Keratinocyte (primary cell): ENCODE measurements around the gene ING5.
"Not testable (repeated sequence)": the region's sequence is repeated elsewhere in the genome, so short reads cannot be mapped to it uniquely, and the experiment has no call there.

Experiments used
- EZH2 ChIP-seq: IDR thresholded peaks from one replicate; pipeline ENCODE4 v1.6.1; 2012; ENCODE audit warnings: inconsistent platforms, mild to moderate bottlenecking, low read length, moderate library complexity
- TF ChIP-seq, protein P1 (sequence below), 3 experiments: IDR thresholded peaks in 1 of 3; conservative IDR thresholded peaks in 1 of 3; optimal IDR thresholded peaks in 1 of 3; 2 replicates in 2 of 3; 3 replicates in 1 of 3; pipeline versions ENCODE3 to v1.5.1; 2011; ENCODE audit warnings: low read length in 3 of 3, mild to moderate bottlenecking in 3 of 3, moderate library complexity in 2 of 3, control low read depth in 1 of 3, inconsistent platforms in 1 of 3; ENCODE audit not compliant: insufficient read depth in 2 of 3; ENCODE audit errors: extremely low read depth in 1 of 3

DNA sequence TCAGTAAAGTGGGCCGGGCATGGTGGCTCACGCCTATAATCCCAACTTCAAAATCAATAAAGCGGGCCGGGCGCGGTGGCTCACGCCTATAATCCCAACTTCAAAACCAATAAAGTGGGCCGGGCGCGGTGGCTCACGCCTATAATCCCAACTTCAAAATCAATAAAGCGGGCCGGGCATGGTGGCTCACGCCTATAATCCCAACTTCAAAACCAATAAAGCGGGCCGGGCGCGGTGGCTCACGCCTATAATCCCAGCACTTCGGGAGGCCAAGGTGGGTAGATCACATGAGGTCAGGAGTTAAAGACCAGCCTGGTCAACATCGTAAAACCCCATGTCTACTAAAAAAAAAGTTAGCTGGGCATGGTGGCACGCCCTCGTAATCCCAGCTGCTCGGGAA is 39.1 kb upstream of the ING5 start:
- TF ChIP-seq, protein P1, sequence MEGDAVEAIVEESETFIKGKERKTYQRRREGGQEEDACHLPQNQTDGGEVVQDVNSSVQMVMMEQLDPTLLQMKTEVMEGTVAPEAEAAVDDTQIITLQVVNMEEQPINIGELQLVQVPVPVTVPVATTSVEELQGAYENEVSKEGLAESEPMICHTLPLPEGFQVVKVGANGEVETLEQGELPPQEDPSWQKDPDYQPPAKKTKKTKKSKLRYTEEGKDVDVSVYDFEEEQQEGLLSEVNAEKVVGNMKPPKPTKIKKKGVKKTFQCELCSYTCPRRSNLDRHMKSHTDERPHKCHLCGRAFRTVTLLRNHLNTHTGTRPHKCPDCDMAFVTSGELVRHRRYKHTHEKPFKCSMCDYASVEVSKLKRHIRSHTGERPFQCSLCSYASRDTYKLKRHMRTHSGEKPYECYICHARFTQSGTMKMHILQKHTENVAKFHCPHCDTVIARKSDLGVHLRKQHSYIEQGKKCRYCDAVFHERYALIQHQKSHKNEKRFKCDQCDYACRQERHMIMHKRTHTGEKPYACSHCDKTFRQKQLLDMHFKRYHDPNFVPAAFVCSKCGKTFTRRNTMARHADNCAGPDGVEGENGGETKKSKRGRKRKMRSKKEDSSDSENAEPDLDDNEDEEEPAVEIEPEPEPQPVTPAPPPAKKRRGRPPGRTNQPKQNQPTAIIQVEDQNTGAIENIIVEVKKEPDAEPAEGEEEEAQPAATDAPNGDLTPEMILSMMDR (optimal IDR thresholded peaks at IDR 0.05 in 1 of 3, IDR thresholded peaks at IDR 0.05 in 1 of 3, conservative IDR thresholded peaks at IDR 0.05 in 1 of 3; ENCODE audit: extremely low read depth in 1 of 3, insufficient read depth in 2 of 3, low read length in 3 of 3): not testable (repeated sequence)
- TF ChIP-seq EZH2: not testable (repeated sequence)
